H9 (cell line): ENCODE measurements around the gene NKAIN2. TPM values are rescaled to one million over a fixed set of nuclear protein-coding genes. Genes with fewer than 3 reads are reported as not detected.
"Not testable (repeated sequence)": the region's sequence is repeated elsewhere in the genome, so short reads cannot be mapped to it uniquely, and the experiment has no call there.

Source experiments
- DNase-seq: peaks from one replicate; pipeline ENCODE4 v3.0.0-alpha.2; 2017
- H2AFZ ChIP-seq: one replicate; pipeline ENCODE4 v1.6.1; 2013; ENCODE audit warnings: mild to moderate bottlenecking, low read length, control low read depth, moderate library complexity
- H2AK5ac ChIP-seq: 2 replicates; pipeline ENCODE4 v1.6.1; 2013; ENCODE audit warnings: low read length, control low read depth, mixed read lengths; ENCODE audit not compliant: insufficient read length
- H2BK120ac ChIP-seq: one replicate; pipeline ENCODE4 v1.6.1; 2013; ENCODE audit warnings: low read depth, mild to moderate bottlenecking, low read length, control low read depth, inconsistent platforms; ENCODE audit not compliant: poor library complexity, severe bottlenecking
- H2BK12ac ChIP-seq: 2 replicates; pipeline ENCODE4 v1.6.1; 2013; ENCODE audit warnings: low read length, control low read depth, mixed read lengths, low read depth; ENCODE audit not compliant: insufficient read length
- H2BK15ac ChIP-seq: 2 replicates; pipeline ENCODE4 v1.6.1; 2013; ENCODE audit warnings: low read depth, low read length, control low read depth
- H2BK20ac ChIP-seq: one replicate; pipeline ENCODE4 v1.6.1; 2013; ENCODE audit warnings: low read depth, mild to moderate bottlenecking, low read length, control low read depth, inconsistent platforms; ENCODE audit not compliant: poor library complexity, severe bottlenecking
- H2BK5ac ChIP-seq: 2 replicates; pipeline ENCODE4 v1.6.1; 2013; ENCODE audit warnings: low read length, control low read depth, mixed read lengths; ENCODE audit not compliant: insufficient read length
- H3K14ac ChIP-seq: 2 replicates; pipeline ENCODE4 v1.6.1; 2013; ENCODE audit warnings: low read length, control low read depth; ENCODE audit not compliant: insufficient read depth
- H3K18ac ChIP-seq: 2 replicates; pipeline ENCODE4 v1.6.1; 2013; ENCODE audit warnings: low read depth, mild to moderate bottlenecking, mixed read lengths, low read length, control low read depth; ENCODE audit not compliant: insufficient read length
- H3K23ac ChIP-seq: 2 replicates; pipeline ENCODE4 v1.6.1; 2013; ENCODE audit warnings: low read length, control low read depth, mixed read lengths, low read depth; ENCODE audit not compliant: insufficient read length
- H3K23me2 ChIP-seq: 2 replicates; pipeline ENCODE4 v1.6.1; 2013; ENCODE audit warnings: low read depth, mild to moderate bottlenecking, mixed read lengths, low read length, control low read depth; ENCODE audit not compliant: insufficient read length, poor library complexity, severe bottlenecking
- H3K27ac ChIP-seq: 2 replicates; pipeline ENCODE4 v1.5.1; 2013; ENCODE audit warnings: low read length, control low read depth, mixed read lengths, low read depth; ENCODE audit not compliant: insufficient read length
- H3K27me3 ChIP-seq: 2 replicates; pipeline ENCODE4 v1.6.1; 2013; ENCODE audit warnings: low read length, control low read depth, inconsistent platforms; ENCODE audit not compliant: insufficient read depth
- H3K4ac ChIP-seq: 2 replicates; pipeline ENCODE4 v1.6.1; 2013; ENCODE audit warnings: low read depth, mild to moderate bottlenecking, control low read depth, inconsistent platforms, low read length, moderate library complexity
- H3K4me1 ChIP-seq: 2 replicates; pipeline ENCODE4 v1.6.1; 2013; ENCODE audit warnings: low read length, control low read depth, inconsistent platforms; ENCODE audit not compliant: insufficient read depth
- H3K4me2 ChIP-seq: 2 replicates; pipeline ENCODE4 v1.6.1; 2013; ENCODE audit warnings: low read length, control low read depth, mixed read lengths; ENCODE audit not compliant: insufficient read length, insufficient read depth
- H3K56ac ChIP-seq: 2 replicates; pipeline ENCODE4 v1.6.1; 2013; ENCODE audit warnings: low read depth, mild to moderate bottlenecking, mixed read lengths, low read length, control low read depth; ENCODE audit not compliant: insufficient read length
- H3K79me1 ChIP-seq: 2 replicates; pipeline ENCODE4 v1.6.1; 2013; ENCODE audit warnings: low read depth, mild to moderate bottlenecking, moderate library complexity, low read length, control low read depth, inconsistent platforms; ENCODE audit not compliant: insufficient read depth, poor library complexity, severe bottlenecking
- H3K79me2 ChIP-seq: 2 replicates; pipeline ENCODE4 v1.6.1; 2013; ENCODE audit warnings: low read length, control low read depth, inconsistent platforms; ENCODE audit not compliant: insufficient read depth
- H3K9ac ChIP-seq: 2 replicates; pipeline ENCODE4 v1.6.1; 2013; ENCODE audit warnings: low read length, control low read depth, mixed read lengths; ENCODE audit not compliant: insufficient read length; ENCODE audit errors: extremely low read depth
- H3K9me3 ChIP-seq: one replicate; pipeline ENCODE4 v1.6.1; 2013; ENCODE audit warnings: low read depth, low read length, inconsistent platforms; ENCODE audit not compliant: control insufficient read depth
- H3T11ph ChIP-seq: one replicate; pipeline ENCODE4 v1.6.1; 2013; ENCODE audit warnings: mild to moderate bottlenecking, low read length, control low read depth, inconsistent platforms
- H4K20me1 ChIP-seq: one replicate; pipeline ENCODE4 v1.6.1; 2013; ENCODE audit not compliant: control insufficient read depth, insufficient read length, insufficient read depth
- H4K5ac ChIP-seq: 2 replicates; pipeline ENCODE4 v1.6.1; 2013; ENCODE audit warnings: low read depth, mild to moderate bottlenecking, mixed read lengths, low read length, control low read depth; ENCODE audit not compliant: insufficient read length
- H4K8ac ChIP-seq: replicated peaks from 2 replicates; pipeline ENCODE4 v1.6.1; 2013; ENCODE audit warnings: low read length, control low read depth, mixed read lengths, low read depth; ENCODE audit not compliant: insufficient read length
- H4K91ac ChIP-seq: 2 replicates; pipeline ENCODE4 v1.6.1; 2013; ENCODE audit warnings: low read depth, mild to moderate bottlenecking, moderate library complexity, mixed read lengths, low read length, control low read depth; ENCODE audit not compliant: insufficient read length
- H3K27ac Mint-ChIP-seq, 3 experiments: 2 replicates in 2 of 3; 3 replicates in 1 of 3; pipeline ENCODE4 v1.8.0; 2020 to 2021; ENCODE audit warnings: mixed read lengths in 3 of 3, mild to moderate bottlenecking in 1 of 3, moderate library complexity in 1 of 3
- H3K27me3 Mint-ChIP-seq: 2 replicates; pipeline ENCODE4 v1.8.0; 2021; ENCODE audit warnings: low read depth, mild to moderate bottlenecking, moderate library complexity, mixed read lengths
- H3K36me3 Mint-ChIP-seq, 3 experiments: 2 replicates in 2 of 3; 3 replicates in 1 of 3; pipeline ENCODE4 v1.8.0; 2020 to 2021; ENCODE audit warnings: low read depth in 3 of 3, mixed read lengths in 3 of 3; ENCODE audit not compliant: insufficient read depth in 1 of 3
- H3K4me1 Mint-ChIP-seq, 2 experiments: 2 replicates each; pipeline ENCODE4 v1.8.0; 2020; ENCODE audit warnings: mixed read lengths in 2 of 2
- H3K4me3 Mint-ChIP-seq, 2 experiments: 2 replicates in 1 of 2; 3 replicates in 1 of 2; pipeline ENCODE4 v1.8.0; 2020 to 2021; ENCODE audit warnings: mild to moderate bottlenecking in 2 of 2, mixed read lengths in 2 of 2, moderate library complexity in 1 of 2
- H3K9me3 Mint-ChIP-seq, 2 experiments: 2 replicates in 1 of 2; 3 replicates in 1 of 2; pipeline ENCODE4 v1.8.0; 2020; ENCODE audit warnings: mild to moderate bottlenecking in 2 of 2, mixed read lengths in 2 of 2, moderate library complexity in 1 of 2
- whole genome bisulfite sequencing: extraction: QIAGEN DNeasy Blood & Tissue Kit; methylation state at CpG from one replicate; pipeline ENCODE4 v1.1.7; 2013; ENCODE audit warnings: missing lambda C conversion rate, low lambda C conversion rate, mixed read lengths; ENCODE audit not compliant: insufficient read length; ENCODE audit errors: extremely low coverage; 5-methylcytosine and 5-hydroxymethylcytosine counted together
- total RNA-seq: library from RNA; stranded (reverse); gene quantifications from 2 replicates; pipeline ENCODE4 v1.2.1, GENCODE V29; 2021
- TF ChIP-seq, protein P1 (sequence below): fragments of 200-600 bp; sonication (generic); conservative IDR thresholded peaks from 3 replicates; pipeline ENCODE4 v1.8.0; 2021; ENCODE audit warnings: antibody characterized with exemption, mild to moderate bottlenecking

Gene NKAIN2
- total RNA-seq, 1 experiment from 2014 or later, result 0.17 TPM

DNA sequence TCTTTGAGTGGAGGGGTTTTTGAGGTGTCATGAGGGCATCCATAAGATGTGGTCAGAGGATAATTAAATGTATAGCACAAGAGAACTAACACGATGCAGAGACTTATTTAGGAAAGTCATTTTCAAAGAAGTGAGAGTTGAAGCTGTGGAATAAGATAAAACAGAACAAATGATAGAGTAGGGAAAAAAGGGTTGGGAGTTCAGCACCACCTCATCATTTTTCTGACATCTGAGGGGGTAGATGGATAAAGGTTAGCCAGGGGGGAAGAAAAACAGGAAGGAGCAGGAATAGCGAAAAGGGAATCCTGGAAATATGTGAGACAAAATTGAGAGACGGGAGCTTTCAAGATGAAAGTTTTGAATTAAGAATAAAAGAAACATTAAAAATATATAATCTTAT is 434.2 kb downstream of the NKAIN2 start:
- Histone ChIP-seq H2BK5ac (no peak overlapping the region), H2AK5ac (no peak overlapping the region), H3K79me1 (no peaks in the 10 kb centered on the region), H3K4ac (no peak overlapping the region), H4K5ac (no peak overlapping the region), H4K91ac (no peak overlapping the region), H3K4me2 (no peak overlapping the region), H3K56ac (no peak overlapping the region), H2BK12ac (no peak overlapping the region), H3K14ac (no peak overlapping the region), H2BK15ac (no peak overlapping the region), H3K23ac (no peak overlapping the region), H3K27ac (no peak overlapping the region), H3K79me2 (no peaks in the 10 kb centered on the region), H3T11ph (no peak overlapping the region), H3K4me1 (no peaks in the 10 kb centered on the region), H3K9ac (no peak overlapping the region), H2AFZ (no peak overlapping the region), H4K8ac (no peak overlapping the region), H3K27me3 (no peaks in the 10 kb centered on the region), H3K23me2 (no peaks in the 10 kb centered on the region), H2BK120ac (no peak overlapping the region), H3K9me3 (no peaks in the 10 kb centered on the region), H4K20me1 (no peaks in the 10 kb centered on the region), H3K18ac (no peak overlapping the region), H2BK20ac (no peak overlapping the region)
- Mint-ChIP-seq H3K27ac (no peak overlapping the region), H3K4me3 (no peak overlapping the region), H3K9me3 (peaks cover 0 to 3% of the 10 kb centered on the region in 2 experiments; a peak in 1 of 5 replicates), H3K27me3 (no peaks in the 10 kb centered on the region), H3K4me1 (no peaks in the 10 kb centered on the region), H3K36me3 (no peaks in the 10 kb centered on the region)
- TF ChIP-seq, protein P1, sequence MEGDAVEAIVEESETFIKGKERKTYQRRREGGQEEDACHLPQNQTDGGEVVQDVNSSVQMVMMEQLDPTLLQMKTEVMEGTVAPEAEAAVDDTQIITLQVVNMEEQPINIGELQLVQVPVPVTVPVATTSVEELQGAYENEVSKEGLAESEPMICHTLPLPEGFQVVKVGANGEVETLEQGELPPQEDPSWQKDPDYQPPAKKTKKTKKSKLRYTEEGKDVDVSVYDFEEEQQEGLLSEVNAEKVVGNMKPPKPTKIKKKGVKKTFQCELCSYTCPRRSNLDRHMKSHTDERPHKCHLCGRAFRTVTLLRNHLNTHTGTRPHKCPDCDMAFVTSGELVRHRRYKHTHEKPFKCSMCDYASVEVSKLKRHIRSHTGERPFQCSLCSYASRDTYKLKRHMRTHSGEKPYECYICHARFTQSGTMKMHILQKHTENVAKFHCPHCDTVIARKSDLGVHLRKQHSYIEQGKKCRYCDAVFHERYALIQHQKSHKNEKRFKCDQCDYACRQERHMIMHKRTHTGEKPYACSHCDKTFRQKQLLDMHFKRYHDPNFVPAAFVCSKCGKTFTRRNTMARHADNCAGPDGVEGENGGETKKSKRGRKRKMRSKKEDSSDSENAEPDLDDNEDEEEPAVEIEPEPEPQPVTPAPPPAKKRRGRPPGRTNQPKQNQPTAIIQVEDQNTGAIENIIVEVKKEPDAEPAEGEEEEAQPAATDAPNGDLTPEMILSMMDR, result no peak
- no peak for DNase-seq
- no CpG with 5 or more reads among the region's 3 CpGs for WGBS

DNA sequence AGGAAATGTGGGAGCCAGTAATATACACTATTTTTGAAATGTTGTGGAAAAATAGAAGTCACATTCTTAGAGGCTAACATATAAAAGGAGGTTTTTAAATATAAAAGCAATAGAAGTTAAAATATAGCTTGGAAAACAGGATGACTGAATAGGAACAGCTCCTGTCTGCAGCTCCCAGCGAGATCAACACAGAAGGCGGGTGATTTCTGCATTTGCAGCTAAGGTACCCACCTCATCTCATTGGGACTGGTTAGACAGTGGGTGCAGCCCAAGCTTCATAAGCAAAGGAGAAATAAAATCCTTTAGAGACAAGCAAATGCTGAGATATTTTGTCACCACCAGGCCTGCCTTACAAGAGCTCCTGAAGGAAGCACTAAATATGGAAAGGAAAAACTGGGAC is 434.7 kb downstream of the NKAIN2 start:
- not testable (repeated sequence) for H3T11ph ChIP-seq, H3K56ac ChIP-seq, H2BK20ac ChIP-seq, H3K4ac ChIP-seq, H3K4me1 ChIP-seq, H3K18ac ChIP-seq, H2AFZ ChIP-seq, H4K20me1 ChIP-seq, H3K79me1 ChIP-seq, H3K27ac ChIP-seq, H4K8ac ChIP-seq, H2BK120ac ChIP-seq, H2BK5ac ChIP-seq, H3K23me2 ChIP-seq, H3K23ac ChIP-seq, H3K9ac ChIP-seq, H2BK15ac ChIP-seq, H3K36me3 Mint-ChIP-seq, H2BK12ac ChIP-seq, H3K27ac Mint-ChIP-seq, H3K4me3 Mint-ChIP-seq, H3K27me3 ChIP-seq, H3K4me2 ChIP-seq, H3K79me2 ChIP-seq, H3K4me1 Mint-ChIP-seq, H2AK5ac ChIP-seq, H3K27me3 Mint-ChIP-seq, H3K14ac ChIP-seq, H4K91ac ChIP-seq, H4K5ac ChIP-seq, H3K9me3 Mint-ChIP-seq, DNase-seq, H3K9me3 ChIP-seq
- WGBS, result no CpG with 5 or more reads among the region's 2 CpGs
